GM21381 (cell line): ENCODE measurements around the gene TIRAP.
"Not testable (repeated sequence)": the region's sequence is repeated elsewhere in the genome, so short reads cannot be mapped to it uniquely, and the experiment has no call there.

ENCODE experiments used
- ATAC-seq: cut with Tn5 transposase; IDR thresholded peaks from one replicate; pipeline ENCODE4 v1.9.1; 2021; ENCODE audit warnings: mild to moderate bottlenecking, moderate library complexity; ENCODE audit not compliant: unreplicated experiment

Gene TIRAP

DNA sequence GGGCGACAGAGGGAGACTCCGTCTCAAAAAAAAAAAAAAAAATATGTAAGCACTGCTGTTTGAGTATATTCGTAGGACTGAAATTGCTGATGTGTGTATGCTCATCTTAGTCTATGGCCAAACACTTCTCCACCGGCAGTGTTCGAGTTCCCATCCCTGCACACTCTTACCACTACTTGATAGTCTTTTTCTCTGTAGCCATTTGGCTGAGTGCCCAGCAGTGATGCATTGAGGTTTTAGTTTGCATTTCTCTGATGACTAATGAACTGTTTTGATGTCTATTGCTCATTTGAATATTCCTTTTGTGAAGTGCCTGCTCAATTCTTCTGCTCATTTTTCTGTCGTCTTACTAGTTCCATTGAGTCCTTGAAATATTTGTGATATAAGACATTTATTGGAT lies 1.9 kb downstream of the TIRAP start:
- peak; percentile 52 for ATAC-seq

DNA sequence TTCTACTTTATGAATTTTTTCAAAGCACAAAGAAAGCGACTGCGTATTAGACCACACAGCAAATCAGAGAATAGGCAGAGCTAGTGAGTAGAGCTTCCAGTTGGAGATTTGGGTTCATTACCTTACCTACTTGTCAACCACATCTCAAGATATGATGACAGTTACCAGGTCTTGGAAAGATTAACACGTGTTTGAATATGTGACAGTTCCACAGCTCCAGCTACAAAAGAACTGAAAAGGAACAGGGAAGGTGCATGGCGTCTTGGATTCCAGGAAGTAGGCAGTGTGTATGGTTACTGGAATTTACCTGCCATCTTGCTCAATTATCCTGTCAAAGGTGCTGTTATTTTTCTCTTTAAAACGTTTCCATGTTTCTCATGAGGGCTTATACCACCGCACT lies 5.3 kb downstream of the TIRAP start:
- no peak for ATAC-seq

DNA sequence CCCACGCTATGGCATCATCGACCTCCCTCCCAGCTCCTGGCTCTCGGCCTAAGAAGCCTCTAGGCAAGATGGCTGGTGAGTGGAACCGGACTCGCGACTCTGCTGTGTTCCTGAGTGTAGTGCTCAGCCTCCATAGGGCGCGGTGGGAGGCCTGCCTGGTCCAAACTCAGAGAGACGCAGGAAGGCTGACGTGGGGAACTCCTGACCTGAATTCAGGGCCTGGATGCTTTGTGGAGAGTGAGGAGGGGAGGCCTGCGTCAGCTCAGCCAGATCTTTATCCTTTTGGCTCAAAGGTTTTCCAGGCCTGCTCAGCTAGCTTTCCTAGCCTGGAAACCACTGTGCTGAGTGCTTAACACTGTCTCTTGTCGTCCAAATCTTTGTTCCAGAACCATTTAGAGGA lies 8.0 kb downstream of the TIRAP start:
- no peak for ATAC-seq

DNA sequence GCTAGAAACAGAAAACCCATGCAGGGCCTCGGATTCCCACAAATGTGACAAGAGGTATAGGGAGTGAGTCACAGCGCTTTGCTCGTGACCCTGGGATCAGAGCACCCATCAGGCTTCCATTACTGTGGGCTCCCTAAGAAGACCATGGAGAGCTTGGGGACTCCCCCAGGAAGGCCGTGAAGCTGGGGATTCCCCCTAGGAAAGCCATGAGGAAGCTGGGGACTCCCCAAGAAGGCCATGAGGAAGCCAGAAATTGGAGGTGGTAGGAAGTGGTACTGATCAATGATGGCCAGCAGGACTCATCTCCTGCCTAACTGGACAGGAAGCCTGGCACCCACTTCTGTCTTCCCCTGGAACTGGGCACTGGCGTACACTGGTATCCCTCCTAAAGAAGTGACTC lies 10.8 kb downstream of the TIRAP start:
- ATAC-seq: no peak

DNA sequence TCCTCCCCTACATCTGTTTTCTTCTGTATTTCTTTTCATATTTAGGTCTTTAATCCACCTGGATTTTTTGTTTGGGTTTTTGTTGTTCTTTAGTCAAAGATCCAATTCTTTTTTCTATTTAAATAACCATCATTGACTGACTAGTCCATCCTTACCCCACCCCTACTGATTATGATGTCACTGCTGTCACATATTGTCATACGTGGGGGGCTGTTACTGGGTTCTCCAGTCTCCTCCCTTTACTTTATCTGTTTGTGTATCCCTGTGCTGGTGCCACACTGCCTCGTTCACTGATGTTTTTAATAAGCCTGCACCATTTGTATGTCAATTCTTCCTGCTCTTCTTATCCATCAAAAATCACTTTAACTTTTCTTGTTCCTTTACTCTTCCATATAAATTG lies 14.1 kb downstream of the TIRAP start:
- ATAC-seq: no peak

DNA sequence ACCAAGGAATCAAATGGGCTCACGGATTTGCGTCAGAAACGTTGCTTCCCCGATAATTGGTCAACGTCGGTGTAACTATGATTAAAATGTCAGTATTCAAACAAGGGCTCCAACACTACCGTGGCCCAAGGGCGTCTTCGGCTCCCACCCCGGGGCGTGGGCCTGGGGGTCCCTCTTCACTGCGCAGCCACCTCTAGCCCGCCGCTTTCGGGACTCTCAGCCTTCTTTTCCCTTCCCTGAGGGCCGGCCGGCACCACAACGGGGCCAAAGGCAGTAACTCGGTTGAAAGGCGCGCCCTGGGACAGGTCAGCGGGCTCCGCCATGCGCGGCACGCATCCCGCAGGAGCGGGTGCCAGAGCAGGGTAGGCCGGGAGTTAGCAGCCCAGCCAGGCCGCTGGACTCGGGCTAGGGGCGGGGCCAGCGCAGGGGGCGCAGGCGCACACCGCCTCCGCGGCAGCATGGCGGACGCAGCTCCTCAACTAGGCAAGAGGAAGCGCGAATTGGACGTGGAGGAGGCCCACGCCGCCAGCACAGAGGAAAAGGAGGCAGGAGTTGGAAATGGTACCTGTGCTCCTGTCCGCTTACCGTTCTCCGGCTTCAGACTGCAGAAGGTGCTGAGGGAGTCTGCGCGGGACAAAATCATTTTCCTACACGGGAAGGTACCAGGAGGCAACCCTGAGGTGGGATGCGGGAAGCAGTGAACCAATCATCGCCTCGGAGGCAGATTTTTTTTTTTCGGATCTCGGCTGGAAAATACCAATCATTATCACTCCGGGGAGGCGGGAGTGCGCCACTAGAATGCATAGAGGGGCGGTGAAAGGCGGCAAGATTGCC lies 20.9 kb downstream of the TIRAP start, which contains the start of gene DCPS:
Gene DCPS (plus strand): TSS at position 438 of the 834 bp plus-strand sequence. CDS start 21 bp downstream, at position 459.
- ATAC-seq: peak; percentile 91

DNA sequence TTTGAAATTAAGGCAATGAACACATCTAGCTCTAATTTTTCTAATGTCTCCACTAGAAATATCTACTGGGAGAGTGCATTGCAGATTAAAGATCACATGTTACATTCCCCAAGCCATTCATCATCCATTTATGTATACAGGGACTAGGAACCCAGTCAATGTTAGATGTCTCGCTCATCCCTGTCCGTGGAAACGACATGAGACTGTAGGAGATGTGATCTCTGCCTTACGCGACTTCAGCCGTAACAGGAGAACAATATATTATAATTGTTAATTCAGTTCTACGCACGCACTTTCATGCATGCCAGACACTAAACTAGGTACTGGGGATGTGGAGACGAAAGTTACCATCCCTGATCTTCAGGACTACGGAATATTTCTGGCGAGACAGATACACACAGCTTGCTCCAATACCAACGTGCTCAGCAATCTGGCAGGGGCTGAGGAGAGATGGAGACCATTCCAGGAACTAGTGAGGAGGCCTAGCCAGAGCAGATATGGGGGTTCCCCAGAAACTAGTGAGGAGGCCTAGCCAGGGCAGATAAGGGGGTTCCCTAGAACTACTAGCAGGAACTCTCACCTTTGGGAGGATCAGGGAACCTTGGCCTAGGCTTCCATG lies 21.7 kb downstream of the TIRAP start:
- no peak for ATAC-seq

DNA sequence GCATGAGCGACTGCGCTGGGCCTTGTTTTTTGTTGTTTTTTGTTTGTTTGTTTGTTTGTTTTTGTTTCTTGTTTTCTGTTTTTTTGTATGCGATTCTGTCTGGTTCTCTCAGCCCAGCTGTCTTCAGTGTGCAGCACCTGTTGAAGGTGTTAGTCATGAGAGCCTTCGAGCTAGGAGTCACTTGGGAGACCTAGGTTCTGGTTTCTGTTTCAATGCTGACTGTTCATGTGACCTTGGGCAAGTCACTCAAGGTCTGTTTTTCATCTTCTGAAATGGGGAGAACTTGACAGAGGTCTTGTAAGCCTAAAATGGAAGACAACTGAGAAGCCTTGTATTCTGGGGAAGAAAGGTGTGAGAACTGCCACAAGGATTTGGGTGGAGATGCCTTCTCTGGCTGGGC lies 22.8 kb downstream of the TIRAP start:
- peak; percentile 54 for ATAC-seq

DNA sequence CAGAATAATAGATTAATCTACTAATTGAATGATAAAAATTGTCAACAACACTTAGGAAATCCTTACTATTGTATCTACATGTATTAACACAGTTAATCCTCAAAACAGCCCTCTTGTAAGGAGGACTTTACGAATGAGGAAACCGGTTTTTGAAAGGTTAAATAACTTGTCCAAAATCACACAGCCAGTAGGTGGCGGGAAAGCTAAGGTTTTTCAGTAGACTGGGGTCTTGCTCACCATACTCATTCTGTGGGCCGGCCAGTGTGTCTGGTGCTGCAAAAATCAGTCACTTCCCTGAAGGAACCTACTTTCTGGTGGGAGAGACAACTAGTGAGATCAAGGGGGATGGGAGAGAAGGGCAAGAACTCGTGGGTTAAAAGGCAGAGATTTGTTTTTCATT lies 24.8 kb downstream of the TIRAP start:
- ATAC-seq: no peak

DNA sequence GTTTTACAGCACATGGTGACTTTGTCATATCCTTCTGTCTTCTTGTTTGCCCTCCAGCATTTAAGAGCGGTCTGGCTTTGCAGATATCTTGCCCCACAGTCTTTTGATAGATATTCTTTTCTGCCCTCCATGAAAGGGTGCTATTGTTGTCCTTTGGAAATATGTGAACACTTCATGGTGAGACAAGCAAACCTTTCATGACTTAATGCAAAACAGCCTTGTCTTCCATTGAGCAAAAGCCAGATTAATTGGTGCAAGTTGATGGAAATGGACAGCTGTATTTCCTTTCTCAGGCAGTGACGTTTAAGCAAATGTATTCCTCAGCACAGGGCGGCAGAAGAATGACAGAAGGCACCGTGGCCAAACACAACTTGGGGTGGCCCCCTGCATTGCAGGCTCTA lies 25.4 kb downstream of the TIRAP start:
- no peak for ATAC-seq

DNA sequence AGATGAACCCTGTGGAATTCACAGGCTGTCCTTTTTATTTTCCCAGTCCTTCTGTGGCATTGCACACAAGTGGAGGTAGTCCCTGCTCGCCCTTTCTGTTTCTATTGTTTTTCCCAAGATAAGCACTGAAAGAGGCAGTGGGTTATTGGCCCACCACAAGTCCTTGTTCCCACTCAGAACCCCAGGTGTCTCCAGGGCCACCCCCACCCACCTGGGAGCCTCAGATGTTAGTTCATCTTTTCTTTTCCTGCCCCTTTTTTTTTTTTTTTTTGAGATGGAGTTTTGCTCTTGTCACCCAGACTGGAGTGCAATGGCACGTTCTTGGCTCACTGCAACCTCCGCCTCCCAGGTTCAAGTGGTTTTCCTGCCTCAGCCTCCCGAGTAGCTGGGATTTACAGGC lies 25.9 kb downstream of the TIRAP start:
- ATAC-seq: not testable (repeated sequence)

DNA sequence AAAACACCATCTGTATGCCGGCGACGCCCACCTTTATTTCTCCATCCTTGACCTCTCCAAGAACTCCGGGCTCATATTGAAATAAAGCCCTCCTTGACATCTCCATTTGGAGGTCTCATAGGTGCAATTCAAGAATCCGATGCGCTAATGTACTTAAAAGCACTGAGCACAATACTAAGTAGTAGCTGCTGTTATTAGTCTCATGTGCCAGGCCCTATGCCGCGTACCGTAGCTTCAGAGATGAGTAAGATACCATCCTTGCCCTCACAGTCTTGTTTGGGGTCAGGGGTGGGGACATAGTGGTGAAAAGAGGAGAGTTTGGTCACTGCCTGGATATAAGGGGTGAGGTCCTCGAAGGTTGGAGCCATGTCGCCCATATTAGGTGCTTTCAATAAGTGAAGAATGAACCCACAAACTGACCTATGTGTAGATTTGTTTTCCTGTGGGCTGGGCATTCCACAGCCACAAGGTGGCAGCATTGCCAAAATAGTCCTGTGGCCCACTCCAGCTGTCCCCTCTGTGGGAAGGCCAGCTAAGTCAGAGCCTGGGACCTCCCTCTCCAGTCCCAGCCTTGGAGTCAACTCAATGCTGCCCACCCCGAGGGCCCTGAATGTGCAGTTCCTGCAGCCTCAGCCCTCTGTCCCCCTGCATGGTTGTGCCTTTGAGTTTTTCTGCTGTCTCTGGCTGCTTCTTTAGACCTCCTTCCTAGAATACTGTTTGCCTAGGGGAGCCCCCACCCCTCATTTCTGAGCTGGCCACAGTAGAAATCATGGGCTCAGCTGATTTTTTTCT lies 27.5 kb downstream of the TIRAP start:
- peak; percentile 31 for ATAC-seq

DNA sequence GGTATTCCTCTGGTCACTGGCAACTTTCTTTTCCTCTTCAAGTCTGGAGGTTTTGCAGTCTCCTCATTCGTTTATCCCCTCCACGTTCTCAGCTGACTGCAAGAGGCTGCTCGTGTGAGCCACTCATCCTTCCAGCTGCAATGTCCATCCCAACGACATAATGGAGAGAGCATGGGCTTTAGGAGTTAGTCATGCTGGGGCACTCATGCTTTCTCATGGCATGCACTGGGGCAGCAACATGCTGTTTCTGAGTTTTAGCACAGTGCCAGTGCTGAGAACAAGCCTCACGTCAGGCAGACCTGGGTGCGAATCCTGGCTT lies 28.1 kb downstream of the TIRAP start:
- ATAC-seq: no peak

DNA sequence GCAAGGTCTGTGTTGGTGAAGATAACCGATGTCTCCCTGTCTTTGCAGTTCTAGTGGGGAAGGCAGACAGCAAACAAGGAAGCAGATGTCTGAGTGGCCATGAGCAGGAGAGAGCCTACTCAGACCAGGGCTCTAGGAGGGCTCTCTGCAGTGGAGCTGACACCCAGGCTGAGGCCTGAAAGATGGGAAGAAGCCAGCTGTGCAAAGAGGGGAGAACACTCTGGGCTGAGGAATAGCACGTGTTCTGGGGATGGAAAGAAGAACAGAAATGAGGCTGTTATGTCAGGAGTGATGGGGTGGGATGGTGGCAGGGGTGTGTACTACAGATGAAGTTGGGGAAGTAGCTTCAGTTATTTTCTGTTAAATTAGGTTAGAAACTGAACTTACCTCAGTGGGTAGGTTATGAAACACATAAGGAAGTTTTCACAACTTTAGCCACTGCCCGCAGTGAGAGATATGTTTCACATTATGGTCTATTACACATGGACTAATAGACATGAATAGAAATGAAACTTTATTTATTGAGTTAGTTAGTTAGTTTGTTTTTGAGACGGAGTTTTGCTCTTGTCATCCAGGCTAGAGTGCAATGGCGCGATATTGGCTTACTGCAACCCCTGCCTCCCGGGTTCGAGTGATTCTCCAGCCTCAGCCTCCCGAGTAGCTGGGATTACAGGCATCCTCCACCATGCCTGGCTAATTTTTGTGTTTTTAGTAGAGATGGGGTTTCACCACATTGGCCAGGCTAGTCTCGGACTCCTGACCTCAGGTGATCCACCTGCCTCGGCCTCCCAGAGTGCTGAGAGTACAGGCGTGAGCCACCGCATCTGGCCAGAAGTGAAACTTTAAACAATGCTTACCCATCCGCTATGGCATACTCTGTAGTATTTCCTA lies 28.8 kb downstream of the TIRAP start:
- ATAC-seq: peak; percentile 77

DNA sequence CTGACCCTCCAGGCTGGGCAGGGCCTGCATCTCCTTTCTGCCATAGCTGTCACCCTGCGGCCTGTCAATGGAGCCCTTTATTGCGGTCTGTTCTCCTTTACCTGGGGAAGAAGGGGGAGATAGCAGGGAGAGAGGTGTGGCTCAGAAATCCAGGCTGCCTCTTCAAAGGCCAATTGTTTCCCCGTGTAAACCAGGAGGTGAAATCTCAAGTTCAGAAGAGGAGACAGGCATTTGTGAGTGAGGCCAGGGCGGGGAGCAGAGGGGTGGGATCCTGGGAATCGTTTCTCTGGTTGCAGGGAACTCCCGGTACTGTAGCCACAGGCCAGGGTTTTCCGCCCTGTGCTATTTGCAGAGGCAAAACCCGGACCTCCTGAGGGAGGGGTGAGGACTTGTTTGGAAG lies 30.1 kb downstream of the TIRAP start:
- ATAC-seq: no peak

DNA sequence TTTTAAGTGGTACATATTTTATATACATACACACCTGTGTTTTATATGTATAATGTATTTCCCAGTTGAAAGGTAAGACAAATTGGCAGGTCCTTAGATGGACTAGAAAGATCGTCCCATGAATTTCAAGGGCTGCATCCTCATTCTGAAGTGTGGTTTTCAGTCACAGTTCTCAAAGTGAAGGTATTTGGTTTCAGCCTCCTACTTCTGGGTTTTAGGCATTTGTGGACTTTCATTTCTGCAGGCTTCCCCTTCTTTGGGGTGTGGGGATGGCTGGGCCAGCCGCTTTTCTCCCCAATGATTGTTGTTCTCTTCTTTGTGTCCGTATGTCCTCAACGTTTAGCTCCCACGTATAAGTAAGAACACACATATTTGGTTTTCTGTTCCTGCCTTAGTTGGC lies 30.9 kb downstream of the TIRAP start:
- ATAC-seq: no peak

DNA sequence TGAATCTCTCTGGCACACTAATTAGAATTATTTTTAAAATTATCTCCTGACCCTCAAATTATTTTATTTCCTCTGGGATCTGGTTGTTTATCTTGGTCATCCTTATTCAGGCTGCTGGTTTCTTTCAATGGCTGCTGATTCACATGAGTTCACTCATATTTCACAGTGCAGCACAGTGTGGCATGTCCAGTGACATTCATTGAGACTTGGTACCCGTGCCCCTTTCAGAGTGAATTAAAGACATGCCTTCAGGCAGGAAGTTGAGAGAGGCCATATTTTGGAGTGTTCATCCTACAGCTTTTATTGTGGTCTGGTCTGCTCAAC lies 34.5 kb downstream of the TIRAP start:
- no peak for ATAC-seq

DNA sequence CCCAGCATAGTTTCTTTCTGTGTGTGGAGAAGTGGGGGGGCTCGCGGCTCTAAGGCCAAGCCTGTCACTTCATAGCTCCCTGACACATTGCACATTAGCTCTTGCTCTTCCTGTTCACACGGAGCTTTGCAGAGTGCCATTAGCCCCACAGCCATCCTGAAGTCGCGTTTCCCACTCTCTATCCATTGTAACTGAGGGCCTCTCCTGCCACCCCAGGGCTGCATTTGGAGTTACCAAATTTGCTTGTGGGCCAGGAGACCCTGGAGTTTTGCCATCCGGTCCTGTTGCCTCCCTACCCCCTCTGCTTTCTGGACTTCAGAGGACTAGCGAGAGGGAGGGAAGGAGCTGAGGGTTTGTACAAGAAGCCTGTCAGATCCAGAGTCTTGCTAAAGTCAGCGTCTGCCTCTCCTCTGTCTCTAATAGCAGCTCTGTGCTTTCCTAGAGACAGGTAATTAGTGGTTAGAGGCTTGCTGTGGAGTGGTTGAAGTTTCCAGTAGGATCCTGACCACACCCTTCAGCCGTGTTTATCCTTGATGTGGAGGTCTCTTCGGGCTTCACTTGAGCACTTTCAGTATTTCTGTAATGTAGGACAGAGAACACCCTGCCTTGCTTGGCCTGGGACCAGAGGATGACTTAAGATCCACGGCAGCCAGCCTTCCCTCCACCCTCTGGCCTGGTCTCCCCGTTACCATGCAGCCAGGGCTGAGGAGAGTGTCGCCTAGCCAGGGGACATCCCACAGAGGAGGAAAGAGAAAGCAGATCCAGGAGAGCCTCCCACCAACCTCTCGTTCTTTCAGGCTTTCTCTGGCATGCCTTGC lies 35.1 kb downstream of the TIRAP start:
- no peak for ATAC-seq

DNA sequence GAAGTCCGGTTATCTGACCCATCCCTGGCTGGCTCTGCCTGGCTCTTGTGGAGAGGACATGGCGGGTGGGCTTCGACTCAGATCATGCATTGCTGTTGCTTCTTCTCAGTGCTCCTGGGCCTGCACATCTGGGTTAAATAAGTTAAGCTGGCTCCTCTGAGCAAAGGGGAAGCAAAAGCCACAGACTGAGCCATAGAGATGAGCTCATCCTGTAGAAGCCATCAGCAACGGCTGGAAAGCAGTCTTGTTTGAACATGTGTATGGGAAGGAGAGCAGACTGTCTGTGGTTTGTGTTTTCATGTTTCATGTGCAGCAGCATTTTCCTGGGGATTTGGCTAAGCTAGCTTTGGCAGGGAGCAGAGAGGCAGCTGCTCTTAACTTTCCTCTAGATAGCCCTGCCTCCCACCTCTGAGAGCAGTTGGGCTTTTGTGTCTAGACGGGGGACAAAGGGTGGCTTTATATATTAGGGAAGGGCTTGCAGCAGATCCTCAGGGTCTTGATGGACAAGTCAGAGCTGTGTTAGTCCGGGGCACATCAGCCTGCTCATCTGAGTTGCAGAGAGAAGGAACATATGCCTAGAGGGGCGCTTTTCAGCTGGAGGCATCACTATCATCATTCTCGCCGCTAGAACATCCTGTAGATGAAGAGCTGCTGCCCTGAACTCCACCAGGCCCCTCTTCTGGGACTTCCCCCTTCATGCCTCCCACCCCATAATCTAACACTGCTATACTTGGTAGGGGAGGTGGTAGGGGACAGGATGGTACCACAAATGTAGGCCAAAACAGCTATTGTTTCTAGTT lies 35.9 kb downstream of the TIRAP start:
- ATAC-seq: peak; percentile 81
